ENCODE data around the gene PTPN11.

PTPN11 gene

DNA sequence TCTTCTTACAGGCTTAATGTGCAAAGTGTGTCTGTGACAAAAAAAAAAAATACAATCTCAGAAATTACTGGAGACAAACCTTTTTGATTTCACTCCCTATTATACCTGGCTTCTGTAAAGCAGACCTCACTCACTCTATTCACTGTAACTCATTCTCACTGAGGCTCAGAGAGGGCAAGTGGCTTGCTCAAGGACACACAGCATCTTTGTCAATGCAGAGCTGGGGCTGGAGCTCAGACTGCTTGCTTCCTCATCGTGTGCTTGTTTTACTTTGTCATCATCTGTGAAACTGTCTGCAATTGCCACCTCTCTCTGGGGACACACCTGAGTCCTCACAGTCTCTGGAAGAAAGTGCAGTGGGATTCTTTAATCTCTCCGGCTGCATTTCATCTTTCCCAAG is 120.0 kb downstream of the PTPN11 start:
- no peak for DNase-seq (ENCODE audit: low read depth in 2 of 3, low spot score in 2 of 3)

DNA sequence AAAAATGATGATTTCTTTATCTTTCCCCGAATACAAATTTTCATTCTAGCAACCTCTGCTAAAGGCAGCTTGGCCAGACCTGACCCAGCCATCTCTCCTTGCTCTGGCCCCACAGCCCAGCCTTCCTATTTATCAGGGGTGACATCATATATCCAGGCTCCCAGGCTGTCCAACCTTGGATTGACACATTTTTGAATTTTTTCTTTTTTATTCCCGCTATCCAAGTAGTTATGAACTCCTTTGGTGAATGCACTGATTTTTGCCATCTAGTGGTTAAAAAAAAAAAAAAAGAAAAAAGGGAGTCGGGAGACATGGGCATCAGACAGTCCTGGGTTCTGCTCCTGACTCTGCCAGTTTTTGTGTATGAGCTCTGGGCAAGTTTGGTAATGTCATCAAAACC is 120.5 kb downstream of the PTPN11 start:
- DNase-seq (ENCODE audit: low read depth in 2 of 3, low spot score in 2 of 3): no peak

DNA sequence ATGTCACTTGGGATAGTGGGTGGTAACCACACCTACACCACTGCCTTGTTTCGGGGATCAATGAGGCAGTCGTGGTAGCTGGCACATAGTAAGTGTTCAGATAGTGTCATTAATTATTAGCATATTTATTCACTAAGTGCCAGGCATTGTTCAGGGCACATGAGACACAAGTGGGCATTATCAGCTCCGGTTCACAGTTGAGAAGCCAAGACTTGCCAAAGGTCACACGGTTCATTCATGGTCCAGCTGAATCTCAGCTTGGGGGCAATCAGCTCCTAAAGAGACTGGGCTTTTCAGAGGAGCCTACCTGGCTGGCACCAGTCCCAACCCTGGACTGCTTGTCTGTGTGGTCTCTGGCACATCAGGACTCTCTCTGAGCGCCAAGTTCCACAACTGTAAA is 121.3 kb downstream of the PTPN11 start:
- DNase-seq (ENCODE audit: low read depth in 2 of 3, low spot score in 2 of 3): no peak

DNA sequence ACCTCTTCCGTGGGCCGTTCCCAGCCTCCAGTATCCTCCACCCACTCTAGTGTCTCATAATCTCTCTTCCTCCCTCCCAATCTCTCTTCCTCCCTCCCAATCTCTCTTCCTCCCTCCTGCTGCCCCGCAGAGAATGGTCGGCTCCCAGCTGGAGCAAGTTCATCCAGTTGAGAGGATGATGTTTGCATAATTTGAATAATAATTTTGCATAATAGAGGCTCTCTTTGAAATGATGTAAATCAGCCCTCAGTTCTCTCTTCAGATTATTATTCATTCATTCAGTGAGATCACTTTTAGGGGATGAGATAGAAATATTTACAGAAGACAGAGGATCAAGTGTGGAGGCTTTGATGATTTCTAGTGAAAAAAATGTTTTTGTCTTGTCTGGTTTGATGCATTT is 125.0 kb downstream of the PTPN11 start:
- DNase-seq (ENCODE audit: low read depth in 2 of 3, low spot score in 2 of 3): no peak

DNA sequence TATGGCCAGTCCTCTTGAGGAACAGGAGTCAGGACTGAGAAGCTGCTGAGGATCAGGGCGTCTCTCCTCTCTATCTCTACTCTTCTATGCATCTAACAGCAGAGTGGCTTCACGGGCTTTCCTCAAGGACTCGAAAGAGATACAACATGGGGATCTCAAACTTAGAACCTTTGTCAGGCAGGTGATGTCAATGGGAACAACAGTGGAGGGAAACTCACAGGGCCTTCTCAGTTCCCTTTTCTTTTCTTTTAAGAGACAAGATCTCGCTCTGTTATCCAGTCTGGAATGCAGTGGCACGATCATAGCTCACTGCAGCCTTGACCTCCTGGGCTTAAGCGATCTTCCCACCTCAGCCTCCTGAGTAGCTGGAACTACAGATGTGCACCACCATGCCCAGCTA is 127.6 kb downstream of the PTPN11 start:
- no peak for DNase-seq (ENCODE audit: low read depth in 2 of 3, low spot score in 2 of 3)

DNA sequence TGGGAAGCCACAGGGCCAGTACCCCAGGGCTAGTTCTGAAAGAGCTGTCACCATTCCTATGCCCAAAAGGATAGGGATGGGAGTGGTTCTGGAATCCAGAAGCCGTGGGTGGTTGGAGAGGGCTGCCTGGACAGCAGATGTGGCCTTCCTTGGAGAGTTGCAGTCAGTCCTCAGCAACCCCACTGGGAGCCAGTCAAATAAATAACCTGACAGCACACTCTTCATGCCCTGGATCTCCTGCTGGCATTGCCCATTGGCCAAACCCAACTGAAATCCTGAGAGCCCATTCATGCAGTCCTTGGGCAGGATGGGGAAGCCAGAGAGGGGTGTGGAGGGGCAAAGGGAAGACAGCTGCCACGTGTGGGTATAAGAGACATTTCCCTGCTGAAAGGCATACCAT is 128.2 kb downstream of the PTPN11 start:
- no peak for DNase-seq (ENCODE audit: low read depth in 2 of 3, low spot score in 2 of 3)

DNA sequence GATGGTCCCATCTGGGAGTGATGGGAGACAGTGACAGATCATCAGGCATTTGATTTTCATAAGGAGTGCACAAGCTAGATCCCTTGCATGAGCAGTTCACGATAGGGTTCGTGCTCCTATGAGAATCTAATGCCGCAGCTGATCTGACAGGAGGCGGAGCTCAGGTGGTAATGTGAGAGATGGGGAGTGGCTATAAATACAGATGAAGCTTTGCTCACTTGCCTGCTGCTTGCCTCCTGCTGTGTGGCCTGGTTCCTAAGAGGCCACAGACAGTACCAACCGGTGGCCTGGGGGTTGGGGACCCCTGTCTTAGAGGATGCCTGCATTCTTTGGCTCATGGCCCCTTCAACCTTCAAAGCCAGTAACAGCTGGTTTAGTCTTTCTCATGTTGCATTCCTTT is 130.3 kb downstream of the PTPN11 start:
- no peak for DNase-seq (ENCODE audit: low read depth in 2 of 3, low spot score in 2 of 3)

DNA sequence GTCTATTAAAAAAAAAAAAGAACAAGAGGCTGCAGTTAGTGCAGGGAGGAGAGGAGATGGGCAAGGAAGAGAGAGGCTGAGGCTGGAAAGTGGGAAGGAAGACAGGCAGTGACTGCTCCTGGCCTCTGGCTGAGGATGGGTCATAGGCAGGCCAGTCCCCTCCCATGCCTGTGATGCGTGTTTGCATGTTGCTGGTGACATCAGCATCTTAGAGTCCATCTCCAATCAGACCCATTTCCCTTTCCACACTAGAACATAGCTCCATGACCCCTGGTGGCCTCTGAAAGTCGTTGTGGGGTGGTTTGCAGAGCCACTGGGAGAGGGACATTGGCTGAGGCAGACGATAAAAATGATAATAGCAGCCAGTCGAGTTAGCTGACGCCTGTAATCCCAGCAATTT is 132.9 kb downstream of the PTPN11 start:
- no peak for DNase-seq (ENCODE audit: low read depth in 2 of 3, low spot score in 2 of 3)

DNA sequence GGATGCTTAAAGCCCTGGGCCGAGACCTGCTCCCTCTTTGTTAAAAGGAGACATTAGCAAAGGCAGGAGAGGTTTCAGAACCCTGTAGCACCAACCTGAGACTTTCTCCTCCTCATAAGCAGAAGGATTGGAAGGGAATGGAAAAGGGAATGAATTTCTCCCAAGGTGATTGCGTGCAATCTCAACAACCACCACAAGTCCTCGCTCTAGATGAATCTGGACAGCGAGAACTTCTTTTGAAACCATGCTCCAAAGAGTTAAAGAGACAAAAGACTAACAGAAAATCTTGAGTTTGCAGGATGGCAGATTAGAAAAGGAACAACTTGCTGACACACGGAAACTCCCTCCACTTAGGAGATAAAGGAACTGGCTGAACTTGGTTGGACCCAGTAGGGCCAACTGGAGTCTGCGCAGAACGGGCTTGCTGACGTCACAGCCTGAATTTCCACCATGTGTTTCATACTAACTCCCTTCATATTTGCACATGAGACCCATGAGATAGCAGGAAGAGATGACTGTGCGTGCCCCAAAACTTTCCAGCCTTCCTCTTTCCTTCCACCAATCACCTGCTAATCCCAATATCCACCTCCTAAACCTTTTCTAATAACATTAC is 137.0 kb downstream of the PTPN11 start:
- DNase-seq (ENCODE audit: low read depth in 2 of 3, low spot score in 2 of 3): no peak

DNA sequence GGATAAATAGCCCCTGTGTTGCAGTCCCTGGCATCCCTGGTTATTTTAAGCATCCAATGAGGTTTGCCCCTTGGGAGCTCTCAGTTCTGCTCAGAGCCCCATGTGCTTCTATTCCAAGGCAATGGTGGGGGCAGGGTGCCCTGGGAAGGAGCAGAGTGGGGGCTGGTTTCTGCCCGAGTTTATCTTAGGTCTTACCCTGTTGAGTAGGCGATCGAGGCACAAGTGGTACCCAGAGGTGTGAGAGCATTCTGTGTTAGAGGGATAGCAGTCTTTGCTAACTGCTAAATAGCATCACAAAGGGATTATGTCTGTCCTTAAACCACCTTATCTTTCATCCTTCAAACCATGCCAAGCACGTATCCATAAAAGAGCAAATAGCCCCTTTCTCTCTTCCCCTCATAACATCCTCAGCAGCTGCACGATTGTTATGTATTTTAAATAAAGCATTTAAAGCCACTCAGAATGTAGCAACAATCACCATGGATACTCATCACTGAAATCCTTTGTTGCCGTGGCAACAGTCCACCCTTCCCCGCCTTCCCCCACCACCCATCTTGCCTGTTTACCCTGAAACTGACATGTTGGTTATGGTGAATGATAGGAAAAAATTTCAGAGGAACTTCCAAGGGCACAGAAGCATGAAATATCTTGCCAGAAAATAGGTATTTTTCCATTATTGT is 139.3 kb downstream of the PTPN11 start:
- DNase-seq (ENCODE audit: low read depth in 2 of 3, low spot score in 2 of 3): no peak

Data from activated CD8-positive, alpha-beta memory T cell treated with anti-CD3 and anti-CD28 coated beads for 48 hours (primary cell).